Body of pancreas (tissue), 4 donors: Measurements from ENCODE around the gene MON1A. TPM values are rescaled to one million over a fixed set of nuclear protein-coding genes. Genes with fewer than 3 reads are reported as not detected.

ENCODE experiments used
- ATAC-seq: fragments of 150-250 bp; one replicate; pipeline ENCODE4 v1.9.1; 2016
- DNase-seq, 4 donors: peaks; one replicate each; pipeline ENCODE4 v3.0.0-alpha.2; 2019
- H3K27ac ChIP-seq, 4 donors: fragments of 200-600 bp; sonication (generic); 1 replicate in 3 of 4; 2 replicates in 1 of 4; pipeline versions ENCODE4 v1.5.1 to v1.6.1; 2016 to 2019; ENCODE audit warnings: mild to moderate bottlenecking in 1 of 4, mixed read lengths in 1 of 4, moderate library complexity in 1 of 4
- H3K27me3 ChIP-seq, 2 donors: fragments of 200-600 bp; sonication (generic); one replicate each; pipeline ENCODE4 v1.6.0; 2016; ENCODE audit warnings: mild to moderate bottlenecking in 1 of 2
- H3K36me3 ChIP-seq, 2 donors: fragments of 200-600 bp; sonication (generic); replicated peaks in 1 of 2; 2 replicates each; pipeline ENCODE4 v1.5.1; 2016; ENCODE audit warnings: low read depth in 2 of 2; ENCODE audit not compliant: insufficient read depth in 1 of 2
- H3K4me1 ChIP-seq: fragments of 200-600 bp; sonication (generic); one replicate; pipeline ENCODE4 v1.6.0; 2016
- H3K4me3 ChIP-seq, 2 donors: fragments of 200-600 bp; sonication (generic); 1 replicate in 1 of 2; 2 replicates in 1 of 2; pipeline ENCODE4 v1.5.1; 2016 to 2019
- H3K9me3 ChIP-seq, 3 donors: fragments of 200-600 bp; sonication (generic); 1 replicate in 2 of 3; 2 replicates in 1 of 3; pipeline ENCODE4 v1.5.1; 2016
- POLR2A ChIP-seq, 3 donors: fragments of 450-650 bp; IDR thresholded peaks; one replicate each; pipeline ENCODE4 v1.6.1; 2016; ENCODE audit warnings: antibody characterized with exemption in 3 of 3, mild to moderate bottlenecking in 2 of 3
- WGBS, 2 donors: methylation state at CpG; one replicate each; pipeline ENCODE4 v1.1.5; 2017; 5-methylcytosine and 5-hydroxymethylcytosine counted together
- intact Hi-C: fragments of 100-400 bp; cut with DNase I; formaldehyde crosslinking; loops from one replicate; pipeline ENCODE4 v1.15.1; 2023
- total RNA-seq, 2 donors: library from RNA; depleted of rRNA; stranded (reverse); fragments of >200 nt; gene quantifications; one replicate each; pipeline ENCODE4 v1.1.0, GENCODE V29; 2016
- TF ChIP-seq, protein P1 (sequence below), 7 experiments: fragments of 450-650 bp in 4 of 7; fragments of 200-600 bp in 3 of 7; sonication (generic) in 3 of 7; IDR thresholded peaks; one replicate each; pipeline ENCODE4 v1.5.1; 2016 to 2019; ENCODE audit warnings: antibody characterized with exemption in 7 of 7

Gene MON1A
- total RNA-seq, 2 donors from 2014 or later, result 4.9 to 13.5 TPM

DNA sequence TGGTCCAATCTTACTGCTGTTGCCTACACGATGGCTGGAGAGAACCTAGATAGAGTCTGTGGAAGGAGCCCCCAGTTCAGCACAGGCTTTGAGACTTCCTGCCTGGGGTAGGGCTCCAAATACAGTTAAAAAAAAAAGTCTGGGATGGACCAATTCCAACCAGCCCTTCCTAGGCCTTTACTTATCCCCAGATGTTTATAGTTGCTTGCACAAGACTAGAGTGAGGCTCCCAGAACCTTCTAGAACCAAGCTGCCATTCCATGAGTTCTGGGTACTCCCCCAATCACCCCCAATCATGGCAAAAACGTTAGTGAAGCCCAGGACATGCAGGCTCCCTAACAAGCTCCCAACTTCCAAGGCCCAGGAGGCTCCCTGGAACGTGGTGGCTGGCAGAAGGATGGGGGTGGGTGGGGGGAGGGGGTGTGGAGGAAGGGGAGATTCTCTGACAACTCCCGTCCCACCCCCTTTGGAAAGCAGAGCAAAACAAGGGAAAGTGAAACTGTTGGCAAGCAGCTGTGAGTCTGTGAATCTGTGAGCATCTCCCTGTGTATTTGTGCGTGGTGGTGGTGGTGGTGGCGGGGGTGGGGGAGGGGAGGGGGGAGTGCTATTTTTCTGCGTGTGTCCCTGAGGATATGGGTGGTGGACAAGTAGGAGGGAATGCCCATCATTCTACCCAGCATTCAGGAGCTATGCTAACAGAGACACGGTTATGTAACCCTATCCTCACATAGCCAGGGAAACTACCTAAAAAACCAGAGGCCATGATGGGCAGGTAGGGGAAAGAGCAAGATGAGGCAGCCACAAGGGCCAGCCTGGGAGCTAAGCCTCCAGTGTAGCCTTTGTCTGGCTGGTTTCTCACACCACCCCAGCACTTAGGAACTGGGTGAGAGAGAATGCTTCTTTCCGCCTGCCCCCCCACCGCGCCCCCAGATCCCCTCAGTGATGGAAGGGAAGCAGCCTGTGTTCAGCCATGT is 28.0 kb downstream of the MON1A start:
- ATAC-seq, result no peak
- 72% methylated on average over 5 to 10 of the region's 11 CpGs for WGBS, 2 donors
- Histone ChIP-seq H3K4me3 (no peak overlapping the region), H3K27ac (peak overlapping the region; percentile 68 to 90 (median 80)), H3K36me3 (no peaks in the 10 kb centered on the region), H3K27me3 (no peaks in the 10 kb centered on the region), H3K4me1 (peaks cover 57% of the 10 kb centered on the region), H3K9me3 (no peaks in the 10 kb centered on the region)
- TF ChIP-seq, protein P1, sequence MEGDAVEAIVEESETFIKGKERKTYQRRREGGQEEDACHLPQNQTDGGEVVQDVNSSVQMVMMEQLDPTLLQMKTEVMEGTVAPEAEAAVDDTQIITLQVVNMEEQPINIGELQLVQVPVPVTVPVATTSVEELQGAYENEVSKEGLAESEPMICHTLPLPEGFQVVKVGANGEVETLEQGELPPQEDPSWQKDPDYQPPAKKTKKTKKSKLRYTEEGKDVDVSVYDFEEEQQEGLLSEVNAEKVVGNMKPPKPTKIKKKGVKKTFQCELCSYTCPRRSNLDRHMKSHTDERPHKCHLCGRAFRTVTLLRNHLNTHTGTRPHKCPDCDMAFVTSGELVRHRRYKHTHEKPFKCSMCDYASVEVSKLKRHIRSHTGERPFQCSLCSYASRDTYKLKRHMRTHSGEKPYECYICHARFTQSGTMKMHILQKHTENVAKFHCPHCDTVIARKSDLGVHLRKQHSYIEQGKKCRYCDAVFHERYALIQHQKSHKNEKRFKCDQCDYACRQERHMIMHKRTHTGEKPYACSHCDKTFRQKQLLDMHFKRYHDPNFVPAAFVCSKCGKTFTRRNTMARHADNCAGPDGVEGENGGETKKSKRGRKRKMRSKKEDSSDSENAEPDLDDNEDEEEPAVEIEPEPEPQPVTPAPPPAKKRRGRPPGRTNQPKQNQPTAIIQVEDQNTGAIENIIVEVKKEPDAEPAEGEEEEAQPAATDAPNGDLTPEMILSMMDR (IDR thresholded peaks at IDR 0.05), result no peak
- no peak for TF ChIP-seq POLR2A (IDR thresholded peaks at IDR 0.05)
- intact Hi-C loops, result no loop called here
- no peak for DNase-seq

DNA sequence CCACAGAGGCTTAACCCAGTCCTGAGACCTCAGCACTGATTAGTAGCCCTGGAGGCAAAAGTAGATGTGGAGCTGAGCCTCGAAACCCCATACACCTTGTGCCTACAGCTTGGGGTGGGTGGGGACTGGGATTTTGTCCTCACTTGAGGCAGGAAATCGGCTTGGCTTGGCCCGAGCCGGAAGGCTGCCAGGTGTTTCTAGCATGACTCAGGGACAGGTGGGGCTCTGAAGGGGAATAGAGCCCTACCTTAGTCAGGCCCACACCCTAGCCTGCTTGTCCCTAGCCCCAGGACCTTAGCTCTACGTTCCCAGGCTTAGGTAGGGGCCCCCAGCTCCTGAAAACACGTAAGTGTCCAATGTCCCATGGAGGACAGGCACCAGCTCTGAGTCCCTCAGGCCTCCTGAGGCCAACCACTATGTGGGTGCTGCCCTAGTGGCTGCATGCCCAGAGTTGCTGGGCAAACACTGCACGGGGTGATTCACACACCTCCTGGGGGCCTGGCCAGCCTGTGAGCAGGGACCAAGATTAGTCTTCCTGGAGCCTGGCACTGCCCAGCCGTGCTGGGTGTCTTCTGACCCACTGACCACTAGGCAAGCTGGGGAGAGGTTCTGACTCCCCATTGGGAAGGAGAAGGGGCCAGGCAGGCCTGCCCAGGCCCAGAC is 29.0 kb downstream of the MON1A start:
- peak; percentile 29 to 55 (median 48) for TF ChIP-seq POLR2A (IDR thresholded peaks at IDR 0.05)
- TF ChIP-seq, protein P1 (IDR thresholded peaks at IDR 0.05), result peak in 3 of 7 experiments; percentile 24 to 36 (median 35)
- peaks cover 47% of the 10 kb centered on the region for H3K4me1 ChIP-seq
- H3K27me3 ChIP-seq, result no peaks in the 10 kb centered on the region
- ATAC-seq (peak; percentile 83), DNase-seq (peak; percentile 86 to 95 (median 92))
- H3K9me3 ChIP-seq, result no peaks in the 10 kb centered on the region
- intact Hi-C loops, result no loop called here
- H3K27ac ChIP-seq, result peak overlapping the region; percentile 68 to 90 (median 80)
- H3K36me3 ChIP-seq, result no peaks in the 10 kb centered on the region
- H3K4me3 ChIP-seq, result no peak overlapping the region
- WGBS, 2 donors, result 18% methylated on average over 8 of the region's 8 CpGs; no CpG with 5 or more reads in 1 of the 2 donors

DNA sequence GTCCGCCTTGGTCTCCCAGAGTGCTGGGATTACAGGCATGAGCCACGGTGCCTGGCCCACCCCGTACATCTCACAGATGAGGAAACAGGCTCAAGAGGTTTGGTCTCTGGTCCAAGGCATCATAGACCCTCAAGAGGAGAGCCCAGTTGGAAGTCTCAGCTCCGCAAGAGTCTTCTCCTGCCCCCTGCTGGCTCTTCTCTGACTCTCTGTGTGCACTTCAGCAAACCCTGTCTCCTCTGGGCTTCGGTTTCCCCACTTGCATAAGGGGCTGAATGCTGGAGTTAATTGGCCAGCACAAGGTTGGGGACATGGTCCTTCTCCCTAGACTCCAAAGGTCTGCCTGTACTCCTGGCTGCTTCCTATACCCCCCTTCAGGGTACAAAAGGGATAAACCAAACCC is 29.8 kb downstream of the MON1A start:
- Histone ChIP-seq H3K27me3 (no peaks in the 10 kb centered on the region), H3K4me3 (no peak overlapping the region), H3K4me1 (peaks cover 44% of the 10 kb centered on the region), H3K9me3 (no peaks in the 10 kb centered on the region), H3K36me3 (no peaks in the 10 kb centered on the region), H3K27ac (peak overlapping the region; percentile 68 to 90 (median 80))
- no peak for ATAC-seq
- intact Hi-C loops, result no loop called here
- DNase-seq, result no peak
- 83% methylated on average over 5 of the region's 5 CpGs; no CpG with 5 or more reads in 1 of the 2 donors for WGBS, 2 donors
- TF ChIP-seq, protein P1 (IDR thresholded peaks at IDR 0.05), result no peak
- TF ChIP-seq POLR2A (IDR thresholded peaks at IDR 0.05), result no peak

DNA sequence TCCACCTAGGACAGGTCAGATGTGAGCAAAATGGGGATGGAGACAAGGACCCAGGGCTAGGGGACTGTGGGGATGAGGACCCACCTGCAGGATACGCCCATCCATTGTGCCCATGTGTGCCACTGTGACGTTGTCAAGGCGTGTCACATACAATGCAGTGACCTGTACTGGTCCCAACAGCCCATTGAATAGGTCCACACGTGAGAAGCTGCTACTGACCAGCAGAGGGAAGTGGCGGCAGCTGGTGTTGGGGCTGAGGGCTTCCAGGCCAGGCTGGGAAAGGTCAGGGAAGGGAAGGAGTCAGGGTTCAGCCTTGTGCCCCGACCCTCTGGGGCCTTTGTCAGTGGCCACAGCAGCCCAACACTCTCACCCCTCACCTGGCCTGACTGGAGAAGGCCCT is 30.6 kb downstream of the MON1A start:
- peaks cover 38% of the 10 kb centered on the region for H3K4me1 ChIP-seq
- TF ChIP-seq POLR2A (IDR thresholded peaks at IDR 0.05), result no peak
- TF ChIP-seq, protein P1 (IDR thresholded peaks at IDR 0.05), result no peak
- intact Hi-C loops, result no loop called here
- 74% methylated on average over 6 of the region's 6 CpGs; no CpG with 5 or more reads in 1 of the 2 donors for WGBS, 2 donors
- no peak overlapping the region for H3K27ac ChIP-seq
- no peak overlapping the region for H3K4me3 ChIP-seq
- H3K9me3 ChIP-seq, result no peaks in the 10 kb centered on the region
- no peak for ATAC-seq
- no peak for DNase-seq
- no peaks in the 10 kb centered on the region for H3K27me3 ChIP-seq
- H3K36me3 ChIP-seq, result no peaks in the 10 kb centered on the region
